Heart right ventricle (tissue), 16 donors: ENCODE measurements around the gene FAM76B. TPM values are rescaled to one million over a fixed set of nuclear protein-coding genes. Genes with fewer than 3 reads are reported as not detected.

Experiments
- ATAC-seq, 8 donors: fragments of 200-7000 bp; cut with Tn5 transposase; one replicate each; pipeline ENCODE4 v1.9.1; 2020; ENCODE audit warnings: mild to moderate bottlenecking in 8 of 8, moderate library complexity in 8 of 8, moderate number of reproducible peaks in 1 of 8
- DNase-seq, 2 donors: peaks; one replicate each; pipeline ENCODE4 v3.0.0-alpha.2; 2020
- H3K27ac ChIP-seq, 10 donors: fragments of 200-600 bp; sonication (generic) in 2 of 10; one replicate each; pipeline versions ENCODE4 v1.5.0 to v1.8.0; 2020 to 2022; ENCODE audit warnings: mild to moderate bottlenecking in 3 of 10
- H3K27me3 ChIP-seq, 7 donors: fragments of 200-600 bp; one replicate each; pipeline ENCODE4 v1.8.0; 2021 to 2022; ENCODE audit warnings: mild to moderate bottlenecking in 2 of 7
- H3K36me3 ChIP-seq, 9 donors: fragments of 200-600 bp; sonication (generic) in 1 of 9; one replicate each; pipeline versions ENCODE4 v1.5.0 to v1.8.0; 2020 to 2022; ENCODE audit warnings: mild to moderate bottlenecking in 2 of 9
- H3K4me1 ChIP-seq, 9 donors: fragments of 200-600 bp; sonication (generic) in 1 of 9; one replicate each; pipeline versions ENCODE4 v1.5.0 to v1.8.0; 2020 to 2022; ENCODE audit warnings: mild to moderate bottlenecking in 4 of 9
- H3K4me3 ChIP-seq, 10 donors: fragments of 200-600 bp; sonication (generic) in 2 of 10; one replicate each; pipeline versions ENCODE4 v1.5.0 to v1.8.0; 2020 to 2022; ENCODE audit warnings: mild to moderate bottlenecking in 7 of 10, moderate library complexity in 2 of 10
- H3K9me3 ChIP-seq, 11 donors: fragments of 200-600 bp in 10 of 11; sonication (generic) in 2 of 11; one replicate each; pipeline versions ENCODE4 v1.5.0 to v1.8.0; 2013 to 2022; ENCODE audit warnings: mild to moderate bottlenecking in 2 of 11, control low read depth in 1 of 11, moderate library complexity in 1 of 11
- CTCF ChIP-seq, 9 donors: fragments of 200-600 bp; sonication (generic) in 2 of 9; IDR thresholded peaks; one replicate each; pipeline versions ENCODE4 v1.5.0 to v1.8.0; 2021 to 2022; ENCODE audit warnings: antibody characterized with exemption in 9 of 9, mild to moderate bottlenecking in 5 of 9, moderate library complexity in 1 of 9
- WGBS, 2 donors: extraction: QIAGEN DNeasy Blood & Tissue Kit; methylation state at CpG; one replicate each; pipeline ENCODE4 v1.1.7; 2013; ENCODE audit warnings: inconsistent platforms in 1 of 2; 5-methylcytosine and 5-hydroxymethylcytosine counted together
- intact Hi-C, 10 donors: fragments of 100-400 bp; cut with DNase I; formaldehyde crosslinking; loops; one replicate each; pipeline versions ENCODE4 v1.11.1 to v1.14.2; 2022
- polyA plus RNA-seq, 2 donors: library from polyadenylated mRNA; stranded (reverse); fragments of 200-250 nt; gene quantifications; one replicate each; pipeline ENCODE4 v1.2.3, GENCODE V29; 2013
- total RNA-seq, 10 donors: library from RNA; stranded (reverse); fragmentation: NEBNext Ultra II Directional in 3 of 10; extraction: Animal tissue kit (Norgen Biotek cat#: 25700) in 3 of 10; gene quantifications; one replicate each; pipeline versions ENCODE4 v1.2.1 to v1.2.4, GENCODE V29; 2021 to 2023
- donor health status: Arrhythmogenic right ventricular cardiomyopathy.
- donor health status: ischemic (EF 13 %, LVEDD 7.1; RV severe dilation, severe dysfunction).
- donor health status: healthy with polysubstance abuse.
- donor health status: DM: no; HTN: yes; CAD: no.
- donor health status: DM: no; HTN: no; CAD: no.
- donor health status: ischemic (EF 25% LVEDD 6.9; RV normal size, moderate dysfunction).
- donor health status: ischemic (EF 25% LVEDD 5.7; RV mildly dilated, moderate dysfunction).
- donor health status: healthy.
- donor health status: DM: yes; HTN: yes; CAD: no.
- donor health status: Ischemic cardiomyopathy.
- donor health status: ischemic (EF 35%, LVEDD 5.7; RV mildly dilated, moderate dysfunction).
- donor health status: nonischemic (EF 11% LVEDD 7.7; RV severe dilation, severe dysfunction).
- donor health status: DM: yes; HTN: yes; CAD: no.
- donor health status: PGD.
- donor health status: ischemic (EF 29% LVEDD 5.4; RV normal size, mild dysfunction).
- donor health status: nonischemic (EF 23%, LVEDD 6.1; RV moderate dilation, normal function).

FAM76B gene
- total and polyA plus RNA-seq, 12 donors, result 4.1 to 9.9 (median 7.7) TPM

- H3K4me3 ChIP-seq, result no peak overlapping the region
- DNase-seq (no peak), ATAC-seq (peak in 2 of 8 donors; percentile 34 to 45)
- no peaks in the 10 kb centered on the region for H3K36me3 ChIP-seq
- H3K4me1 ChIP-seq, result peaks cover 0 to 7% (median 0%) of the 10 kb centered on the region in 9 donors
- 43 to 49% methylated on average over 2 of the region's 2 CpGs for WGBS, 2 donors
- TF ChIP-seq CTCF (IDR thresholded peaks at IDR 0.05), result no peak
- intact Hi-C loops, result no loop called here
- no peaks in the 10 kb centered on the region for H3K27me3 ChIP-seq
- H3K27ac ChIP-seq, result no peak overlapping the region
- no peaks in the 10 kb centered on the region for H3K9me3 ChIP-seq
Measured at GRCh38 chr11:95736809-95737208, 52.8 kb downstream of the FAM76B start.

GRCh38 chr11:95736355-95736754 lies 53.2 kb downstream of the FAM76B start:
- Histone ChIP-seq H3K4me3 (no peak overlapping the region), H3K4me1 (peaks cover 0 to 7% (median 0%) of the 10 kb centered on the region in 9 donors), H3K27me3 (no peaks in the 10 kb centered on the region), H3K27ac (no peak overlapping the region), H3K36me3 (no peaks in the 10 kb centered on the region), H3K9me3 (no peaks in the 10 kb centered on the region)
- ATAC-seq, result peak in 2 of 8 donors; percentile 11 to 45
- intact Hi-C loops, result no loop called here
- no peak for TF ChIP-seq CTCF (IDR thresholded peaks at IDR 0.05)
- 39 to 57% methylated on average over 7 of the region's 7 CpGs for WGBS, 2 donors
- DNase-seq, result peak in 1 of 2 donors; percentile 12

GRCh38 chr11:95734009-95734572 lies 55.5 kb downstream of the FAM76B start:
- no peak overlapping the region for H3K4me3 ChIP-seq
- TF ChIP-seq CTCF (IDR thresholded peaks at IDR 0.05), result no peak
- no peaks in the 10 kb centered on the region for H3K36me3 ChIP-seq
- peaks cover 0 to 7% (median 0%) of the 10 kb centered on the region in 9 donors for H3K4me1 ChIP-seq
- H3K27ac ChIP-seq, result no peak overlapping the region
- no peaks in the 10 kb centered on the region for H3K27me3 ChIP-seq
- DNase-seq, result no peak
- peak in 1 of 8 donors; percentile 42 for ATAC-seq
- intact Hi-C loops, result no loop called here
- 27 to 31% methylated on average over 4 of the region's 4 CpGs for WGBS, 2 donors
- H3K9me3 ChIP-seq, result no peaks in the 10 kb centered on the region

GRCh38 chr11:95732930-95733602 lies 56.5 kb downstream of the FAM76B start:
- Histone ChIP-seq H3K27ac (no peak overlapping the region), H3K9me3 (no peaks in the 10 kb centered on the region), H3K4me1 (peaks cover 0 to 7% (median 0%) of the 10 kb centered on the region in 9 donors), H3K36me3 (no peaks in the 10 kb centered on the region), H3K4me3 (no peak overlapping the region), H3K27me3 (no peaks in the 10 kb centered on the region)
- 81 to 89% methylated on average over 2 of the region's 2 CpGs for WGBS, 2 donors
- DNase-seq (no peak), ATAC-seq (no peak)
- TF ChIP-seq CTCF (IDR thresholded peaks at IDR 0.05), result no peak
- intact Hi-C loops, result no loop called here
